Adrenal gland (tissue), 5 donors: ENCODE measurements around the gene RNF151.
"Not testable (repeated sequence)": the region's sequence is repeated elsewhere in the genome, so short reads cannot be mapped to it uniquely, and the experiment has no call there.

Source experiments
- CTCF ChIP-seq, 6 experiments: fragments of 450-650 bp in 4 of 6; fragments of 200-600 bp in 2 of 6; sonication (generic) in 1 of 6; IDR thresholded peaks; 1 replicate in 5 of 6; 2 replicates in 1 of 6; pipeline versions ENCODE4 v1.5.1 to v1.8.0; 2016 to 2021; ENCODE audit warnings: antibody characterized with exemption in 6 of 6, mild to moderate bottlenecking in 2 of 6, moderate library complexity in 1 of 6
- POLR2A ChIP-seq, 2 donors: fragments of 450-650 bp; IDR thresholded peaks; one replicate each; pipeline ENCODE4 v1.6.1; 2017; ENCODE audit warnings: antibody characterized with exemption in 2 of 2, mild to moderate bottlenecking in 2 of 2, moderate library complexity in 1 of 2
- donor health status: DM: no; HTN: no; CAD: no.

- not testable (repeated sequence) for TF ChIP-seq CTCF, POLR2A (IDR thresholded peaks at IDR 0.05)
Observed at GRCh38 chr16:1957434-1958142, 9.1 kb upstream of the RNF151 start.
